HG03097 (cell line): Measurements from ENCODE around the gene IP6K1.
A peak's percentile ranks its signal among the peaks of the same experiment; 100 is the strongest.
"Not testable (repeated sequence)": the region's sequence is repeated elsewhere in the genome, so short reads cannot be mapped to it uniquely, and the experiment has no call there.

Source experiments
- ATAC-seq: cut with Tn5 transposase; IDR thresholded peaks from one replicate; pipeline ENCODE4 v1.9.1; 2021; ENCODE audit not compliant: unreplicated experiment, low FRiP score

The IP6K1 gene

GRCh38 chr3:49786357-49787181, at the start of gene IP6K1:
Gene IP6K1, minus strand, starts transcription at chr3:49786542. Its CDS starts 38,502 bp downstream, at chr3:49748040.
- ATAC-seq = peak; percentile 98

- ATAC-seq = no peak
Observed at GRCh38 chr3:49831341-49831740, 45.0 kb upstream of the IP6K1 start.

DNA sequence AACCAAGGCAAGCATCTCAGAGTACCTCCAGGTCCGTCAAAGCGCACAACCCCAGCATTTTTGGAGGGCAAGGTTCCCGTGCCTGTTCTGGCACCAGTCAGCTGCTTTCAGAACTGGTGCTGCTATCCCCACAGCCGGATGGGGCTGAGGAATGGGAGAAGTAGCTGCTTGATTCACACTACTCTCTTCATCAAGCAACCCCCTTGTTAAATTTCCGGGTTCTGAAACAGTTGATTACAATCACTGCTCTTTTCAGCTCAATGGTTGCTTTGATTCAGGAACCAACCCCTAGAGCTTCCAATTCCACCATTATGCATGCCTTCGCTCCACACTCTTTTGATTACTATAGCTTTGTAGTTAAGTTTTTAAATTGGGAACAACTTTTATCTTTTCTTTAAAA, 39.7 kb upstream of the IP6K1 start:
- ATAC-seq = no peak

GRCh38 chr3:49823131-49823530, 36.8 kb upstream of the IP6K1 start:
- ATAC-seq = not testable (repeated sequence)

GRCh38 chr3:49813497-49814174, 27.3 kb upstream of the IP6K1 start, which contains the start of gene UBA7:
Gene UBA7, minus strand, starts transcription at chr3:49813953. Its CDS starts 166 bp downstream, at chr3:49813787.
- ATAC-seq = peak; percentile 57

- no peak for ATAC-seq
Observed at GRCh38 chr3:49812916-49813496, 26.7 kb upstream of the IP6K1 start.

DNA sequence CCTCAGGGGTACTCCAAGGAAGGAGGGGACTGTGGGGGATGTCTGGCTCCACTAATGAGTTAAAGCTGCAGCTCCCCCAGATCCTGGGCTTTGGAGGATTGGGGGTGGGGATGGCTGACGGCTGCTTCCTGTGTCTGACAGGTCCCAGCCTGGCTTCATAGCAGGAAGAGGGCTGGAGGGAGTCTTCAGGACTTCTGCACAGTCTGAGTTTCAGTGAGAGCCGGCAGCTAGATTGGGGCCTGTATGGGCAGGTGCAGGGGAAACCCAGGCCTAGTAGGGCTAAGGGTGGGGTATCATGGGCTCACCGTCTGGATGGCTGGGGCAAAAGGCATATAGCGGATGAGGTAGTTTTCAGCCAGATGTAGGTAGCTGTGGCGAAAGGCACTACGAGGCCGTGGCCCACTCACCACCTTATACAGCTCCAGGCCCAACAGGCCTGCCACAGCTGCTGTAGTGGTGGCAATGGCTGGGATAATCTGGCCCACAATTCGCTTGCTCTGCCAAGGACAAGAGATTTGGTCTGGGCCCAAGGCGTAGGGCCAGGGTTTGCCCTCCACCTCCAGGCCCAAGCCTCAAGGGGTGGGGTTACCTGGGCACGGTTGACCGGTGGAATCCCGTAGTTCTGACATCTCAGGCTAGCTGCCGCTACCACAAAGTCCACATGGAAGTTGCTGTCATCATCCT, 21.2 kb upstream of the IP6K1 start:
- no peak for ATAC-seq

- no peak for ATAC-seq
Observed at GRCh38 chr3:49806850-49807249, 20.5 kb upstream of the IP6K1 start.

GRCh38 chr3:49805897-49806701, 19.8 kb upstream of the IP6K1 start:
- ATAC-seq = no peak

DNA sequence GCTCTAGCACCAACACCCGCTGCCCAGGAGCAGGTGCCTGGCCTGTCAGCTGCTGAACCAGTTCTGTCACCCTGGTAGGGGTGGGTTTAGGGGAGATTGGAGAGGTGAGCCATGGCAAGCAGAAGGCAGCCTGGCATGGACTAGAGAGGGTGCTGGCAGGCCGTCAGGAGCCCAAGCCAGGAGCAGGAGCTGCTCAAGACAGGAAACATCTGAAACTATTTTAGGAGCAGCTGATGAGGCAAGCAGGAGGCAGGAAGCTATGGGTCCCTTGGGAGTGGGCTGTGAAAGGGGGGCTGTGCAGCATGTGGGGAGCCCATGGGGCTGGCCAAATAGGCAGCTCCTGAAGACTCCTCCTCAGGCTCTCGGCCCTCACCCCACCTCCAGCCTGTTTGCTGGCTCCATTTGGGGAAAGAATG, 19.0 kb upstream of the IP6K1 start:
- no peak for ATAC-seq

GRCh38 chr3:49804141-49805041, 18.0 kb upstream of the IP6K1 start:
- ATAC-seq = no peak

- no peak for ATAC-seq
Observed at GRCh38 chr3:49803465-49804140, 17.3 kb upstream of the IP6K1 start.

GRCh38 chr3:49802719-49803464, 16.6 kb upstream of the IP6K1 start, which contains the start of gene INKA1:
Gene INKA1, plus strand, starts transcription at chr3:49803261. Its CDS starts 132 bp downstream, at chr3:49803393.
- peak; percentile 46 for ATAC-seq

- no peak for ATAC-seq
Observed at GRCh38 chr3:49801160-49801559, 14.8 kb upstream of the IP6K1 start.

- no peak for ATAC-seq
Observed at GRCh38 chr3:49799761-49800160, 13.4 kb upstream of the IP6K1 start, which contains the start of gene CDHR4. Gene CDHR4, minus strand, starts transcription at chr3:49799873. Its CDS starts 61 bp downstream, at chr3:49799812.

DNA sequence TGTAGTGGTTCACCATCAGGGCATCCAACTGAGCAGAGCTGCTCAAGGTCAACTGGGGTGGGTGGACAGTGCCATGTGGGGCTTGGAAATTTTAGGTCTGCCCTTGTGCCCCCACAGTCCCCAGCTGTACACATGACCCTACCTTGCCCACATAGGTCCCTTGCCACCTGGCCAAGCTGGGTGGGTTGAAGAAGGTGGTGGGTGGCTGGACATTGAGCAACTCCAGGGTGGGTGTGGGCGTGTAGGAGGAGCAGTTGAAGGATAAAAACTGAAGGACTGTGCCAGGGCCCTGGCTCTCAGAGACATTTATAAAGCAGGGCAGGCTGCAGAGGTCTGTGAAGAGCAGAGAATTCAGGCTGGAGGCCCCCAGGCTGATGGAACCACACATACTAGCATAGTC, 12.8 kb upstream of the IP6K1 start:
- ATAC-seq = no peak
